H1 (cell line): ENCODE measurements around the gene RAB14. TPM values are rescaled to one million over a fixed set of nuclear protein-coding genes. Genes with fewer than 3 reads are reported as not detected.

Source experiments
- EGR1 ChIP-seq: IDR thresholded peaks from 2 replicates; pipeline ENCODE4 v1.6.1; 2011; ENCODE audit warnings: low read depth, low read length, borderline replicate concordance
- RXRA ChIP-seq: IDR thresholded peaks from 2 replicates; pipeline ENCODE4 v1.6.1; 2011; ENCODE audit warnings: low read depth, mild to moderate bottlenecking, low read length, moderate library complexity; ENCODE audit not compliant: insufficient read depth
- polyA plus RNA-seq, 7 experiments: library from polyadenylated mRNA; depleted of rRNA in 3 of 7; stranded (reverse) in 5 of 7; unstranded in 2 of 7; fragments of >200 nt in 5 of 7; fragments of 200-250 nt in 2 of 7; gene quantifications; 1 replicate in 5 of 7; 2 replicates in 1 of 7; 4 replicates in 1 of 7; pipeline versions ENCODE4 v1.2.1 to v1.2.3, GENCODE V29; 2011 to 2013; ENCODE audit warnings: missing spikeins in 2 of 7, mixed read lengths in 2 of 7
- total RNA-seq: library from RNA; stranded (reverse); fragmentation: NEBNext Ultra II Directional; extraction: Animal tissue kit (Norgen Biotek cat#: 25700); gene quantifications from 2 replicates; pipeline ENCODE4 v1.2.1, GENCODE V29; 2021

The RAB14 gene
- total and polyA plus RNA-seq, 2 of the 8 experiments (the other 6 are each of a cell fraction or from before 2014, with no cell fraction given): 9.1 to 44.8 TPM

- TF ChIP-seq RXRA (no peak), EGR1 (no peak)
- TF ChIP-seq, all 59 proteins: peak for 0
Observed at GRCh38 chr9:121185178-121185745, 16.4 kb downstream of the RAB14 start (continued).
